K562 (cell line): Measurements from ENCODE around the gene ZNF564. TPM values are rescaled to one million over a fixed set of nuclear protein-coding genes. Genes with fewer than 3 reads are reported as not detected.

Experiments used
- ATAC-seq: fragments of 200-7000 bp; cut with Tn5 transposase; 3 replicates; pipeline ENCODE4 v1.9.1; 2020; ENCODE audit warnings: moderate library complexity
- BruUV-seq: library from RNA; stranded (reverse); fragments of 400-500 nt; replicated peaks from 2 replicates; lab custom pipeline; 2021; lab: Mats Ljungman, UMichigan
- CTCF ChIA-PET: fragments of 300-600 bp; formaldehyde crosslinking; extraction: SDS; loops from one replicate; lab custom pipeline; 2021; ENCODE audit warnings: low intra/inter-chr PET ratio; lab: Yijun Ruan, JAX
- POLR2A ChIA-PET: fragments of 300-600, 350-650 bp; sonication (Branson Sonifier 250); formaldehyde crosslinking; extraction: SDS; loops from one replicate; lab custom pipeline; 2021; ENCODE audit warnings: antibody characterized with exemption, inconsistent platforms; lab: Yijun Ruan, JAX
- DNase-seq, 4 experiments: peaks; one replicate each; pipeline versions ENCODE4 v3.0.0 to v3.0.0-alpha.2; 2011 to 2018; ENCODE audit warnings: low spot score in 3 of 4, mixed read lengths in 3 of 4; ENCODE audit errors: extremely low read depth in 1 of 4
- FAIRE-seq: peaks from 2 replicates; lab custom pipeline; 2011; peaks lifted over from hg19 to GRCh38; lab: Jason Lieb, UNC
- H2AFZ ChIP-seq: 2 replicates; pipeline ENCODE4 v1.6.0; 2011; ENCODE audit warnings: low read depth, low read length, control low read depth, inconsistent platforms
- H3K27ac ChIP-seq: fragments of 200-600 bp; 3 replicates; pipeline ENCODE4 v1.8.0; 2011; ENCODE audit warnings: low read depth, mild to moderate bottlenecking, control low read depth, inconsistent platforms, low read length, moderate library complexity, mixed read lengths; ENCODE audit errors: extremely low read depth
- H3K27me3 ChIP-seq, 2 experiments: fragments of 300-600 bp in 1 of 2; 2 replicates in 1 of 2; 3 replicates in 1 of 2; pipeline versions ENCODE4 v1.6.0 to v1.8.0; 2011; ENCODE audit warnings: inconsistent platforms in 2 of 2, low read length in 2 of 2, mild to moderate bottlenecking in 1 of 2, mixed read lengths in 1 of 2, moderate library complexity in 1 of 2; ENCODE audit not compliant: control insufficient read depth in 2 of 2, insufficient read depth in 2 of 2
- H3K36me3 ChIP-seq: fragments of 300-600 bp; 3 replicates; pipeline ENCODE4 v1.8.0; 2011; ENCODE audit warnings: mild to moderate bottlenecking, low read length, inconsistent platforms; ENCODE audit not compliant: control insufficient read depth, insufficient read depth
- H3K4me1 ChIP-seq, 2 experiments: fragments of 200-600 bp in 1 of 2; replicated peaks in 1 of 2; 2 replicates in 1 of 2; 3 replicates in 1 of 2; pipeline versions ENCODE4 v1.5.1 to v1.8.0; 2011; ENCODE audit warnings: inconsistent platforms in 2 of 2, low read length in 2 of 2, mild to moderate bottlenecking in 1 of 2, mixed read lengths in 1 of 2, moderate library complexity in 1 of 2; ENCODE audit not compliant: control insufficient read depth in 2 of 2, insufficient read depth in 2 of 2
- H3K4me2 ChIP-seq: 2 replicates; pipeline ENCODE4 v1.6.1; 2011; ENCODE audit warnings: low read length, control low read depth, inconsistent platforms, mixed read lengths; ENCODE audit not compliant: insufficient read depth
- H3K4me3 ChIP-seq: fragments of 200-600 bp; sonication (generic), shearing (Covaris generic); 2 replicates; pipeline ENCODE4 v1.5.1; 2016; ENCODE audit warnings: control low read depth, inconsistent platforms
- H3K79me2 ChIP-seq: fragments of 200-600 bp; 3 replicates; pipeline ENCODE4 v1.8.0; 2011; ENCODE audit warnings: low read length, inconsistent platforms; ENCODE audit not compliant: control insufficient read depth, insufficient read depth
- H3K9ac ChIP-seq, 2 experiments: 2 replicates each; pipeline versions ENCODE4 v1.6.0 to v1.6.1; 2011; ENCODE audit warnings: low read depth in 2 of 2, low read length in 2 of 2, control low read depth in 1 of 2, inconsistent platforms in 1 of 2, mild to moderate bottlenecking in 1 of 2, mixed read lengths in 1 of 2; ENCODE audit not compliant: insufficient read depth in 1 of 2
- H3K9me1 ChIP-seq: one replicate; pipeline ENCODE4 v1.6.0; 2011; ENCODE audit warnings: inconsistent platforms, mild to moderate bottlenecking, low read length, moderate library complexity; ENCODE audit not compliant: control insufficient read depth, insufficient read depth
- H3K9me3 ChIP-seq: replicated peaks from 2 replicates; pipeline ENCODE4 v1.5.1; 2011; ENCODE audit warnings: low read depth, low read length, inconsistent platforms; ENCODE audit not compliant: control insufficient read depth, insufficient read depth
- H4K20me1 ChIP-seq: replicated peaks from 2 replicates; pipeline ENCODE4 v1.6.1; 2011; ENCODE audit warnings: low read length, inconsistent platforms, mixed read lengths; ENCODE audit not compliant: control insufficient read depth, insufficient read depth
- ARID1B ChIP-seq: fragments of 450-650 bp; IDR thresholded peaks from 2 replicates; pipeline ENCODE4 v1.6.1; 2016; ENCODE audit warnings: antibody characterized with exemption, mild to moderate bottlenecking, inconsistent platforms
- CBX1 ChIP-seq: sonication (generic); IDR thresholded peaks from 2 replicates; pipeline ENCODE4 v1.6.1; 2016; ENCODE audit warnings: antibody characterized with exemption, low read depth, mild to moderate bottlenecking
- EP400 ChIP-seq: fragments of 450-650 bp; IDR thresholded peaks from 2 replicates; pipeline ENCODE4 v1.6.1; 2017; ENCODE audit warnings: antibody characterized with exemption, mild to moderate bottlenecking, moderate library complexity
- HMGN3 ChIP-seq: IDR thresholded peaks from 2 replicates; pipeline ENCODE4 v1.6.1; 2011; ENCODE audit warnings: borderline replicate concordance, low read depth, mild to moderate bottlenecking, mixed read lengths, low read length; ENCODE audit not compliant: insufficient read length; ENCODE audit errors: extremely low read depth
- HSF4 ChIP-seq: fragments of 250-450 bp; sonication (Bioruptor Pico); IDR thresholded peaks from 2 replicates; pipeline ENCODE4 v2.1.2; 2022; ENCODE audit warnings: mild to moderate bottlenecking, moderate library complexity, borderline replicate concordance
- LARP7 ChIP-seq: fragments of 450-650 bp; IDR thresholded peaks from 2 replicates; pipeline ENCODE4 v1.6.1; 2016
- MTA3 ChIP-seq: fragments of 450-650 bp; formaldehyde crosslinking; IDR thresholded peaks from 2 replicates; pipeline ENCODE4 v1.6.1; 2017; ENCODE audit warnings: mild to moderate bottlenecking, borderline replicate concordance
- NONO ChIP-seq, 2 experiments: fragments of 200-400 bp in 1 of 2; fragments of 450-650 bp in 1 of 2; formaldehyde crosslinking in 1 of 2; IDR thresholded peaks; 2 replicates each; pipeline ENCODE4 v1.6.1; 2017; ENCODE audit warnings: low read depth in 2 of 2, mild to moderate bottlenecking in 2 of 2, moderate library complexity in 2 of 2, low read length in 1 of 2
- PHB ChIP-seq: fragments of 250-450 bp; sonication (Bioruptor Pico); IDR thresholded peaks from 2 replicates; pipeline ENCODE4 v1.5.0; 2021
- PHB2 ChIP-seq: fragments of 450-650 bp; IDR thresholded peaks from 2 replicates; pipeline ENCODE4 v1.6.1; 2017; ENCODE audit warnings: low read depth
- SOX6 ChIP-seq: fragments of 450-650 bp; IDR thresholded peaks from 2 replicates; pipeline ENCODE4 v1.6.1; 2014; ENCODE audit warnings: mild to moderate bottlenecking
- SRSF7 ChIP-seq: fragments of 200-400 bp; formaldehyde crosslinking; optimal IDR thresholded peaks from 2 replicates; pipeline ENCODE3; 2017; ENCODE audit warnings: mild to moderate bottlenecking, low read depth, low read length
- TAF7 ChIP-seq: fragments of 450-650 bp; IDR thresholded peaks from 2 replicates; pipeline ENCODE4 v1.6.1; 2016; ENCODE audit warnings: missing genetic modification characterization, missing compliant biosample characterization
- TRIM24 ChIP-seq, 2 experiments: fragments of 450-650 bp; IDR thresholded peaks; 2 replicates each; pipeline ENCODE4 v1.6.1; 2016
- TRIM28 ChIP-seq: fragments of 450-650 bp; IDR thresholded peaks from 2 replicates; pipeline ENCODE4 v1.6.1; 2017
- XRCC3 ChIP-seq: fragments of 450-650 bp; IDR thresholded peaks from 2 replicates; pipeline ENCODE4 v1.6.1; 2017; ENCODE audit warnings: mild to moderate bottlenecking, moderate library complexity
- ZNF324 ChIP-seq: fragments of 250-450 bp; sonication (Bioruptor Pico); IDR thresholded peaks from 2 replicates; pipeline ENCODE4 v1.4.0; 2020; ENCODE audit warnings: mild to moderate bottlenecking
- ZNF551 ChIP-seq: fragments of 250-450 bp; sonication (Bioruptor Pico); IDR thresholded peaks from 2 replicates; pipeline ENCODE4 v1.5.0; 2021; ENCODE audit warnings: mild to moderate bottlenecking, moderate library complexity
- ZNF75A ChIP-seq: fragments of 450-650 bp; formaldehyde crosslinking; IDR thresholded peaks from 2 replicates; pipeline ENCODE4 v1.4.0; 2020; ENCODE audit warnings: mild to moderate bottlenecking
- WGBS: fragments of 100-300 bp; shearing (Covaris generic); methylation state at CpG from one replicate; pipeline ENCODE4 v1.1.6; 2016; ENCODE audit warnings: low coverage, mixed read lengths; ENCODE audit not compliant: insufficient coverage; ENCODE audit errors: missing lambda C conversion rate; 5-methylcytosine and 5-hydroxymethylcytosine counted together
- in situ Hi-C: fragments of 300-500 bp; cut with MboI; formaldehyde crosslinking; loops from 4 replicates; pipeline ENCODE4 v1.15.0; 2018; ENCODE audit warnings: inconsistent platforms, mixed read lengths
- intact Hi-C: fragments of 100-400 bp; cut with micrococcal nuclease; formaldehyde crosslinking; loops from 2 replicates; pipeline ENCODE4 v1.14.2; 2022
- polyA plus RNA-seq, 8 experiments: library from polyadenylated mRNA; depleted of rRNA in 4 of 8; stranded (reverse) in 5 of 8; unstranded in 3 of 8; fragments of >200 nt; fragmentation: Nextera tagmentation in 2 of 8; fragmentation: Illumina TruSeq in 1 of 8; extraction: Ambion mirVana in 2 of 8; extraction: Trizol in 1 of 8; gene quantifications; 2 replicates each; pipeline versions ENCODE4 v1.2.1 to v1.2.3, GENCODE V29; 2011 to 2014; ENCODE audit warnings: inconsistent platforms in 1 of 8, missing spikeins in 1 of 8
- total RNA-seq, 7 experiments: library from RNA; depleted of rRNA in 6 of 7; stranded (reverse); fragments of >200 nt in 6 of 7; fragmentation: Illumina TruSeq in 2 of 7; extraction: Trizol in 2 of 7; gene quantifications; 2 replicates each; pipeline versions ENCODE4 v1.2.1 to v1.2.3, GENCODE V29; 2011 to 2021; ENCODE audit warnings: low replicate concordance in 1 of 7
- TF ChIP-seq, protein P1 (sequence below): fragments of 450-650 bp; IDR thresholded peaks from 2 replicates; pipeline ENCODE4 v1.6.1; 2018; ENCODE audit warnings: mild to moderate bottlenecking, low read depth; ENCODE audit not compliant: partially characterized antibody
- TF ChIP-seq, protein P2 (sequence below): fragments of 450-650 bp; conservative IDR thresholded peaks from 2 replicates; pipeline ENCODE4 v1.6.1; 2016; ENCODE audit warnings: missing genetic modification characterization, low read depth, mild to moderate bottlenecking, control low read depth, missing compliant biosample characterization
- TF ChIP-seq, protein P3 (sequence below): fragments of 250-450 bp; sonication (Bioruptor Pico); IDR thresholded peaks from 2 replicates; pipeline ENCODE4 v1.8.0; 2022; ENCODE audit warnings: inconsistent platforms, mild to moderate bottlenecking, moderate library complexity, borderline replicate concordance

ZNF564 gene
- total and polyA plus RNA-seq, 9 of the 15 experiments (the other 6 are each of a cell fraction or from before 2014, with no cell fraction given) = 1.4 to 8.1 (median 5.6) TPM

DNA sequence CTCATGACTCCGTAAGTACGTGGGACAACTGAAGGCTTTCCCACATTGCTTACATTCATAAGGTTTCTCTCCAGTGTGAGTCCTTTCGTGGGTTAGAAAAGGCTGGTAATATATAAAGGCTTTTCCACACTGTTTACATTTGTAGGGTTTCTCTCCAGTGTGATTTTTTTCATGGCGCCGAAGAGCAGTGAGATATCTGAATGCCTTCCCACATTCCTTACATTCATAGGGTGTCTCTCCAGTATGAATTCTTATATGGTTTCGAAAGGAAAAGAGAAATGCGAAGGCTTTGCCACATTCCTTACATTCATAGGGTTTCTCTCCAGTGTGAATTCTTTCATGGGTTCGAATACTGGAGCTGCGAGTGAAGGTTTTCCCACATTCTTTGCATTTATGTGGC is 29.8 kb upstream of the ZNF564 start:
- no peak overlapping the region for H3K4me3 ChIP-seq
- no peak overlapping the region for H3K4me2 ChIP-seq
- no peak overlapping the region for H2AFZ ChIP-seq
- no peaks in the 10 kb centered on the region for H3K79me2 ChIP-seq
- H3K27ac ChIP-seq = no peak overlapping the region
- intact Hi-C loops (no loop called here), in situ Hi-C loops (no loop called here)
- H3K36me3 ChIP-seq = peaks cover 19% of the 10 kb centered on the region
- H3K27me3 ChIP-seq = no peaks in the 10 kb centered on the region
- CTCF ChIA-PET = no interaction called here
- no peak for FAIRE-seq
- WGBS = 88% methylated on average over 9 of the region's 9 CpGs
- no peak overlapping the region for H3K9ac ChIP-seq
- no peak for DNase-seq
- H4K20me1 ChIP-seq = no peaks in the 10 kb centered on the region
- POLR2A ChIA-PET = no interaction called here
- ATAC-seq = no peak
- H3K9me3 ChIP-seq = peaks cover 18% of the 10 kb centered on the region
- H3K9me1 ChIP-seq = no peaks in the 10 kb centered on the region
- TF ChIP-seq XRCC3 (peak; percentile 45; the same call in 1 of the 2 replicates), SRSF7 (no peak), NONO (IDR thresholded peaks at IDR 0.05; ENCODE audit: low read depth in 2 of 2, low read length in 1 of 2) (no peak), CBX1 (0 out of 2 replicates have a peak, but pooled peaks have one; percentile 4), ZNF551 (CRISPR knock-in tag) (no peak), PHB (CRISPR knock-in tag) (no peak), MTA3 (no peak), ZNF324 (no peak), PHB2 (no peak), HSF4 (CRISPR knock-in tag) (no peak), TRIM28 (peak; percentile 78), EP400 (no peak), HMGN3 (no peak), LARP7 (no peak), SOX6 (0 out of 2 replicates have a peak, but pooled peaks have one; percentile 17), TAF7 (tag) (no peak), ARID1B (no peak), TRIM24 (IDR thresholded peaks at IDR 0.05) (0 out of 4 replicates have a peak, but pooled peaks of 1 of the 2 experiments have one; percentile 44), ZNF75A (CRISPR knock-in tag) (peak; percentile 97)
- TF ChIP-seq, protein P1, sequence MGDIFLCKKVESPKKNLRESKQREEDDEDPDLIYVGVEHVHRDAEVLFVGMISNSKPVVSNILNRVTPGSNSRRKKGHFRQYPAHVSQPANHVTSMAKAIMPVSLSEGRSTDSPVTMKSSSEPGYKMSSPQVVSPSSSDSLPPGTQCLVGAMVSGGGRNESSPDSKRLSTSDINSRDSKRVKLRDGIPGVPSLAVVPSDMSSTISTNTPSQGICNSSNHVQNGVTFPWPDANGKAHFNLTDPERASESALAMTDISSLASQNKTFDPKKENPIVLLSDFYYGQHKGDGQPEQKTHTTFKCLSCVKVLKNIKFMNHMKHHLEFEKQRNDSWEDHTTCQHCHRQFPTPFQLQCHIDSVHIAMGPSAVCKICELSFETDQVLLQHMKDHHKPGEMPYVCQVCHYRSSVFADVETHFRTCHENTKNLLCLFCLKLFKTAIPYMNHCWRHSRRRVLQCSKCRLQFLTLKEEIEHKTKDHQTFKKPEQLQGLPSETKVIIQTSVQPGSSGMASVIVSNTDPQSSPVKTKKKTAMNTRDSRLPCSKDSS = peak; percentile 65
- TF ChIP-seq, protein P2, sequence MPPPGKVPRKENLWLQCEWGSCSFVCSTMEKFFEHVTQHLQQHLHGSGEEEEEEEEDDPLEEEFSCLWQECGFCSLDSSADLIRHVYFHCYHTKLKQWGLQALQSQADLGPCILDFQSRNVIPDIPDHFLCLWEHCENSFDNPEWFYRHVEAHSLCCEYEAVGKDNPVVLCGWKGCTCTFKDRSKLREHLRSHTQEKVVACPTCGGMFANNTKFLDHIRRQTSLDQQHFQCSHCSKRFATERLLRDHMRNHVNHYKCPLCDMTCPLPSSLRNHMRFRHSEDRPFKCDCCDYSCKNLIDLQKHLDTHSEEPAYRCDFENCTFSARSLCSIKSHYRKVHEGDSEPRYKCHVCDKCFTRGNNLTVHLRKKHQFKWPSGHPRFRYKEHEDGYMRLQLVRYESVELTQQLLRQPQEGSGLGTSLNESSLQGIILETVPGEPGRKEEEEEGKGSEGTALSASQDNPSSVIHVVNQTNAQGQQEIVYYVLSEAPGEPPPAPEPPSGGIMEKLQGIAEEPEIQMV = no peak
- TF ChIP-seq, protein P3, sequence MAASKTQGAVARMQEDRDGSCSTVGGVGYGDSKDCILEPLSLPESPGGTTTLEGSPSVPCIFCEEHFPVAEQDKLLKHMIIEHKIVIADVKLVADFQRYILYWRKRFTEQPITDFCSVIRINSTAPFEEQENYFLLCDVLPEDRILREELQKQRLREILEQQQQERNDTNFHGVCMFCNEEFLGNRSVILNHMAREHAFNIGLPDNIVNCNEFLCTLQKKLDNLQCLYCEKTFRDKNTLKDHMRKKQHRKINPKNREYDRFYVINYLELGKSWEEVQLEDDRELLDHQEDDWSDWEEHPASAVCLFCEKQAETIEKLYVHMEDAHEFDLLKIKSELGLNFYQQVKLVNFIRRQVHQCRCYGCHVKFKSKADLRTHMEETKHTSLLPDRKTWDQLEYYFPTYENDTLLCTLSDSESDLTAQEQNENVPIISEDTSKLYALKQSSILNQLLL (CRISPR knock-in tag) = no peak
- no peaks in the 10 kb centered on the region for H3K4me1 ChIP-seq
- BruUV-seq = no TSS peak
